ENCODE data around the gene CHST11. TPM values are rescaled to one million over a fixed set of nuclear protein-coding genes. Genes with fewer than 3 reads are reported as not detected.

The CHST11 gene
- total and polyA plus RNA-seq, 9 of the 15 experiments (the other 6 are each of a cell fraction or from before 2014, with no cell fraction given) = 2.3 to 38.7 (median 15.0) TPM

GRCh38 chr12:104422441-104422840 lies 34.3 kb upstream of the CHST11 start (continued):
- TF ChIP-seq THAP12 (CRISPR knock-in tag; IDR thresholded peaks at IDR 0.05) (no peak), FOXJ3 (CRISPR knock-in tag; IDR thresholded peaks at IDR 0.05) (no peak), SPI1 (IDR thresholded peaks at IDR 0.05; ENCODE audit: borderline replicate concordance, low read depth, low read length) (no peak), ZNF274 (IDR thresholded peaks at IDR 0.05; ENCODE audit: borderline replicate concordance, low read depth, low read length) (no peak), FOXA1 (IDR thresholded peaks at IDR 0.05; ENCODE audit: borderline replicate concordance) (no peak)
- TF ChIP-seq, protein P1, sequence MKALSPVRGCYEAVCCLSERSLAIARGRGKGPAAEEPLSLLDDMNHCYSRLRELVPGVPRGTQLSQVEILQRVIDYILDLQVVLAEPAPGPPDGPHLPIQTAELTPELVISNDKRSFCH (CRISPR knock-in tag; IDR thresholded peaks at IDR 0.05) = no peak
- TF ChIP-seq, protein P1 (tag; IDR thresholded peaks at IDR 0.05) = no peak

DNA sequence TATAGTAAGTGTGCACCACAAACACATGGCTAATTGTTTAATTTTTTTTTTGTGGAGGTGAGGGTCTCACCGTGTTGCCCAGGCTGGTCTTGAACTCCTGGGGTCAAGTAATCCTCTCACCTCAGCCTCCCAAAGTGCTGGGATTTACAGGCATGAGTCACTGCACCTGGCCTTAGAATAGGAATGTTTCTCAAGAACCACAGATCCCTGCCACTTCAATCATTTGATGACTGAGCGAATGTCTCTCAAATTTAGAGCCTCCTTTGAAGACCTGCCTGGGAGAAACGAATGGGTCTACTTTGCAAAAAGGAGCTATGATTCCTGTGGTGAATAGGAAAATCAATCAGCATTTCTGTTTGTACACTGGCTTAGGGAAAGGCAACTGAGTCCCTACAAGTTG lies 33.5 kb upstream of the CHST11 start:
- H3K9me1 ChIP-seq (ENCODE audit: control insufficient read depth, insufficient read depth, low read length) = no peaks in the 10 kb centered on the region
- 0 out of 5 replicates have a peak, but pooled peaks cover 0 to 4% of the 10 kb centered on the region in 2 experiments for H3K4me1 ChIP-seq (replicated peaks in 1 of 2; ENCODE audit: control insufficient read depth in 2 of 2, insufficient read depth in 2 of 2, low read length in 2 of 2)
- H2AFZ ChIP-seq (ENCODE audit: low read depth, low read length) = no peak overlapping the region
- no peaks in the 10 kb centered on the region for H3K9me3 ChIP-seq (replicated peaks; ENCODE audit: control insufficient read depth, insufficient read depth, low read depth, low read length)
- intact Hi-C loops (cut with micrococcal nuclease) (no loop called here), in situ Hi-C loops (cut with MboI) (no loop called here)
- CTCF ChIA-PET (ENCODE audit: low intra/inter-chr PET ratio) = no interaction called here
- H3K36me3 ChIP-seq (ENCODE audit: control insufficient read depth, insufficient read depth, low read length) = no peaks in the 10 kb centered on the region
- WGBS (ENCODE audit: insufficient coverage, low coverage, missing lambda C conversion rate) = 7% methylated on average over 3 of the region's 3 CpGs
- no peaks in the 10 kb centered on the region for H4K20me1 ChIP-seq (replicated peaks; ENCODE audit: control insufficient read depth, insufficient read depth, low read length)
- FAIRE-seq (no peak), ATAC-seq (no peak), DNase-seq (ENCODE audit: extremely low read depth in 1 of 4, low spot score in 3 of 4) (no peak)
- POLR2A ChIA-PET = interaction anchor here (0.7 kb wide), 1 partner anchor 64 kb away, joined by 3 read pairs; no protein-coding TSS in a partner anchor
- no peak overlapping the region for H3K4me2 ChIP-seq (ENCODE audit: insufficient read depth, low read length)
- H3K4me3 ChIP-seq = no peak overlapping the region
- BruUV-seq (replicated peaks) = no TSS peak
- no peak overlapping the region for H3K27ac ChIP-seq (ENCODE audit: extremely low read depth, low read depth, low read length)
- H3K27me3 ChIP-seq (ENCODE audit: control insufficient read depth in 2 of 2, insufficient read depth in 2 of 2, low read length in 2 of 2) = peaks cover 0 to 3% of the 10 kb centered on the region in 2 experiments; a peak in 2 of 5 replicates
- H3K9ac ChIP-seq (ENCODE audit: insufficient read depth in 1 of 2, low read depth in 2 of 2, low read length in 2 of 2) = no peak overlapping the region
- H3K79me2 ChIP-seq (ENCODE audit: control insufficient read depth, insufficient read depth, low read length) = no peaks in the 10 kb centered on the region
- TF ChIP-seq RUNX1 (IDR thresholded peaks at IDR 0.05; ENCODE audit: low read depth) (no peak), E2F8 (IDR thresholded peaks at IDR 0.05; ENCODE audit: low read depth, partially characterized antibody) (no peak), ZKSCAN8 (CRISPR knock-in tag; IDR thresholded peaks at IDR 0.05) (no peak)
- TF ChIP-seq, protein P2, sequence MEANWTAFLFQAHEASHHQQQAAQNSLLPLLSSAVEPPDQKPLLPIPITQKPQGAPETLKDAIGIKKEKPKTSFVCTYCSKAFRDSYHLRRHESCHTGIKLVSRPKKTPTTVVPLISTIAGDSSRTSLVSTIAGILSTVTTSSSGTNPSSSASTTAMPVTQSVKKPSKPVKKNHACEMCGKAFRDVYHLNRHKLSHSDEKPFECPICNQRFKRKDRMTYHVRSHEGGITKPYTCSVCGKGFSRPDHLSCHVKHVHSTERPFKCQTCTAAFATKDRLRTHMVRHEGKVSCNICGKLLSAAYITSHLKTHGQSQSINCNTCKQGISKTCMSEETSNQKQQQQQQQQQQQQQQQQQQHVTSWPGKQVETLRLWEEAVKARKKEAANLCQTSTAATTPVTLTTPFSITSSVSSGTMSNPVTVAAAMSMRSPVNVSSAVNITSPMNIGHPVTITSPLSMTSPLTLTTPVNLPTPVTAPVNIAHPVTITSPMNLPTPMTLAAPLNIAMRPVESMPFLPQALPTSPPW (CRISPR knock-in tag; IDR thresholded peaks at IDR 0.05) = no peak
- TF ChIP-seq, protein P3, sequence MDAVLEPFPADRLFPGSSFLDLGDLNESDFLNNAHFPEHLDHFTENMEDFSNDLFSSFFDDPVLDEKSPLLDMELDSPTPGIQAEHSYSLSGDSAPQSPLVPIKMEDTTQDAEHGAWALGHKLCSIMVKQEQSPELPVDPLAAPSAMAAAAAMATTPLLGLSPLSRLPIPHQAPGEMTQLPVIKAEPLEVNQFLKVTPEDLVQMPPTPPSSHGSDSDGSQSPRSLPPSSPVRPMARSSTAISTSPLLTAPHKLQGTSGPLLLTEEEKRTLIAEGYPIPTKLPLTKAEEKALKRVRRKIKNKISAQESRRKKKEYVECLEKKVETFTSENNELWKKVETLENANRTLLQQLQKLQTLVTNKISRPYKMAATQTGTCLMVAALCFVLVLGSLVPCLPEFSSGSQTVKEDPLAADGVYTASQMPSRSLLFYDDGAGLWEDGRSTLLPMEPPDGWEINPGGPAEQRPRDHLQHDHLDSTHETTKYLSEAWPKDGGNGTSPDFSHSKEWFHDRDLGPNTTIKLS (IDR thresholded peaks at IDR 0.05; ENCODE audit: borderline replicate concordance, low read depth) = no peak
